OCI-LY3 (cell line): Measurements from ENCODE around the gene SGPL1.

Experiments used
- EZH2phosphoT487 ChIP-seq: fragments of 200-600 bp; shearing (Covaris generic); IDR thresholded peaks from 2 replicates; pipeline ENCODE4 v1.6.1; 2018; ENCODE audit warnings: antibody characterized with exemption, mixed run types, low read depth
- TF ChIP-seq, protein P1 (sequence below): fragments of 200-600, 300-600 bp; sonication (generic); IDR thresholded peaks from 2 replicates; pipeline ENCODE4 v1.5.1; 2014; ENCODE audit warnings: antibody characterized with exemption, low read length, low read depth

DNA sequence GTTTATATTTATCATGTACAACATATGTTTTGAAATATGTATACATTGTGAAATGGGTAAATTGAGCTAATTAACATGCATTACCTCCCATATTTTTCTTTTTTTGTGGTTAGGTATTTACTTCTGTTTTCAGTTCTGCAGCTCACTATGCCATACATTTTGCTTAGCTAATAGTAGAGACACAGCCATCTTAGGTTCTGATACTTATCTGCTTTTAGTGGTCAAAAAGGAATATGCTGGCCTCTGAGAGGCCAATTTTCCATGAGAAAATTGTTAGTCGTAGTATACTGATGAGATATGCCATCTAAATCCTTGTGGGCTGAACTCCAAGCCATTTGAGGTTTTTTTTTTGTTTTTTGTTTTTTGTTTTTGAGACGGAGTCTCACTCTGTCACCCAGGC, 31.0 kb downstream of the SGPL1 start:
- TF ChIP-seq, protein P1, sequence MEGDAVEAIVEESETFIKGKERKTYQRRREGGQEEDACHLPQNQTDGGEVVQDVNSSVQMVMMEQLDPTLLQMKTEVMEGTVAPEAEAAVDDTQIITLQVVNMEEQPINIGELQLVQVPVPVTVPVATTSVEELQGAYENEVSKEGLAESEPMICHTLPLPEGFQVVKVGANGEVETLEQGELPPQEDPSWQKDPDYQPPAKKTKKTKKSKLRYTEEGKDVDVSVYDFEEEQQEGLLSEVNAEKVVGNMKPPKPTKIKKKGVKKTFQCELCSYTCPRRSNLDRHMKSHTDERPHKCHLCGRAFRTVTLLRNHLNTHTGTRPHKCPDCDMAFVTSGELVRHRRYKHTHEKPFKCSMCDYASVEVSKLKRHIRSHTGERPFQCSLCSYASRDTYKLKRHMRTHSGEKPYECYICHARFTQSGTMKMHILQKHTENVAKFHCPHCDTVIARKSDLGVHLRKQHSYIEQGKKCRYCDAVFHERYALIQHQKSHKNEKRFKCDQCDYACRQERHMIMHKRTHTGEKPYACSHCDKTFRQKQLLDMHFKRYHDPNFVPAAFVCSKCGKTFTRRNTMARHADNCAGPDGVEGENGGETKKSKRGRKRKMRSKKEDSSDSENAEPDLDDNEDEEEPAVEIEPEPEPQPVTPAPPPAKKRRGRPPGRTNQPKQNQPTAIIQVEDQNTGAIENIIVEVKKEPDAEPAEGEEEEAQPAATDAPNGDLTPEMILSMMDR: no peak
- no peak for TF ChIP-seq EZH2phosphoT487
